ENCODE measurements around the gene EPOP.

GRCh38 chr17:38657824-38658740 lies 16.7 kb downstream of the EPOP start:
- TF ChIP-seq POLR2A (IDR thresholded peaks at IDR 0.05), result no peak
- TF ChIP-seq, protein P1, sequence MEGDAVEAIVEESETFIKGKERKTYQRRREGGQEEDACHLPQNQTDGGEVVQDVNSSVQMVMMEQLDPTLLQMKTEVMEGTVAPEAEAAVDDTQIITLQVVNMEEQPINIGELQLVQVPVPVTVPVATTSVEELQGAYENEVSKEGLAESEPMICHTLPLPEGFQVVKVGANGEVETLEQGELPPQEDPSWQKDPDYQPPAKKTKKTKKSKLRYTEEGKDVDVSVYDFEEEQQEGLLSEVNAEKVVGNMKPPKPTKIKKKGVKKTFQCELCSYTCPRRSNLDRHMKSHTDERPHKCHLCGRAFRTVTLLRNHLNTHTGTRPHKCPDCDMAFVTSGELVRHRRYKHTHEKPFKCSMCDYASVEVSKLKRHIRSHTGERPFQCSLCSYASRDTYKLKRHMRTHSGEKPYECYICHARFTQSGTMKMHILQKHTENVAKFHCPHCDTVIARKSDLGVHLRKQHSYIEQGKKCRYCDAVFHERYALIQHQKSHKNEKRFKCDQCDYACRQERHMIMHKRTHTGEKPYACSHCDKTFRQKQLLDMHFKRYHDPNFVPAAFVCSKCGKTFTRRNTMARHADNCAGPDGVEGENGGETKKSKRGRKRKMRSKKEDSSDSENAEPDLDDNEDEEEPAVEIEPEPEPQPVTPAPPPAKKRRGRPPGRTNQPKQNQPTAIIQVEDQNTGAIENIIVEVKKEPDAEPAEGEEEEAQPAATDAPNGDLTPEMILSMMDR (IDR thresholded peaks at IDR 0.05), result no peak
